GM19035 (cell line): ENCODE results near the gene IL6ST.
"Not testable (repeated sequence)": the region's sequence is repeated elsewhere in the genome, so short reads cannot be mapped to it uniquely, and the experiment has no call there.

Source experiments
- ATAC-seq: cut with Tn5 transposase; IDR thresholded peaks from one replicate; pipeline ENCODE4 v1.9.1; 2021; ENCODE audit not compliant: unreplicated experiment

IL6ST gene

GRCh38 chr5:55994495-55994997 is at the start of gene IL6ST:
Gene IL6ST (minus strand): TSS chr5:55994963. CDS start chr5:55976278, 18,685 bp downstream.
- ATAC-seq, result peak; percentile 46

GRCh38 chr5:56039985-56040384 is 45.2 kb upstream of the IL6ST start:
- no peak for ATAC-seq

- not testable (repeated sequence) for ATAC-seq
These were observed 43.4 kb upstream of the IL6ST start for GRCh38 chr5:56038206-56038605.

- ATAC-seq, result no peak
These were observed 42.8 kb upstream of the IL6ST start for GRCh38 chr5:56037531-56038010.

- not testable (repeated sequence) for ATAC-seq
These were observed 40.6 kb upstream of the IL6ST start for GRCh38 chr5:56035394-56035793.

- ATAC-seq, result not testable (repeated sequence)
These were observed 35.3 kb upstream of the IL6ST start for GRCh38 chr5:56029871-56030630.

- ATAC-seq, result no peak
These were observed 34.7 kb upstream of the IL6ST start for GRCh38 chr5:56029457-56029856.

- no peak for ATAC-seq
These were observed 33.9 kb upstream of the IL6ST start for GRCh38 chr5:56028708-56029107.

- peak; percentile 87 for ATAC-seq
These were observed 32.1 kb upstream of the IL6ST start for GRCh38 chr5:56026863-56027300.

- ATAC-seq, result no peak
These were observed 30.6 kb upstream of the IL6ST start for GRCh38 chr5:56025151-56025885.

GRCh38 chr5:56024810-56025150 is 30.0 kb upstream of the IL6ST start:
- no peak for ATAC-seq

GRCh38 chr5:56023296-56023695 is 28.5 kb upstream of the IL6ST start:
- ATAC-seq, result no peak

- no peak for ATAC-seq
These were observed 24.8 kb upstream of the IL6ST start for GRCh38 chr5:56019306-56020272.

- no peak for ATAC-seq
These were observed 24.1 kb upstream of the IL6ST start for GRCh38 chr5:56018832-56019231.

- not testable (repeated sequence) for ATAC-seq
These were observed 19.9 kb upstream of the IL6ST start for GRCh38 chr5:56014701-56015100.

GRCh38 chr5:56013939-56014338 is 19.2 kb upstream of the IL6ST start:
- ATAC-seq, result not testable (repeated sequence)

- no peak for ATAC-seq
These were observed 17.7 kb upstream of the IL6ST start for GRCh38 chr5:56012281-56012963.

GRCh38 chr5:56011835-56012234 is 17.1 kb upstream of the IL6ST start:
- ATAC-seq, result no peak

GRCh38 chr5:56010431-56010830 is 15.7 kb upstream of the IL6ST start:
- no peak for ATAC-seq

- ATAC-seq, result no peak
These were observed 11.8 kb upstream of the IL6ST start for GRCh38 chr5:56006600-56006999.
